NCI-H2227 treated with DMSO at 0.1 percent for 48 hours (cell line): ENCODE data around the gene ZNRF3.
"Not testable (repeated sequence)": the region's sequence is repeated elsewhere in the genome, so short reads cannot be mapped to it uniquely, and the experiment has no call there.

Experiments used
- DNase-seq: peaks from one replicate; lab custom pipeline; 2025; lab: John Stamatoyannopoulos, UW

Gene ZNRF3

DNA sequence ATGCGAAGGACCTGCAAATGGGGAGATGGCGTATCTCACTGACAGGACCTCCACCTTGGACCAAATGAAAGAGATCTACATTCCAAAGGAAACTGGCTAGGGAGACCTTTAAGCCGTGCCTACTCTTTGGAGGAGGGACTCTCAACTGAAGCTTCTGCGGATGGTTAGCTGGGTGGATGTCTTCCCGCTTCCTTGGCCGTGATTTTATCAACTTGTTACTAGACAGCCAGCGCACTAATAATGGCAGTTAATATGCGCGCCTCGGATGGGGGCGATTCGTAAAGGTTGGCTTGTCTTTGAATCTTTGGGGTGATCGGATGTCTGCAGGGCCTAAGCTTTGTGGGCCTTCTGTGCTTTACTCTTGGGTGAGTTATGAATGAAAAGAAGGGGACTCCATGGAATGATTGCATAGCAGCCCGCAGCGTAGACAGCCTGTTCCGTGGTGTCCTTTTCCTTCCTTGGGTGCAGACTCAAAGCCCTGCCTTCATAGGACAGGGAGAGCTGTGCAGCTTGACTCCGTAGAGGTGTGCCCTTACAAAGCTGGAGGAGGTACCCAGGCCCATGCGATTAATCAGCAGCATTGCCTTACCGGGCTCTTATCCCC is 1.5 kb downstream of the ZNRF3 start:
- no peak for DNase-seq

DNA sequence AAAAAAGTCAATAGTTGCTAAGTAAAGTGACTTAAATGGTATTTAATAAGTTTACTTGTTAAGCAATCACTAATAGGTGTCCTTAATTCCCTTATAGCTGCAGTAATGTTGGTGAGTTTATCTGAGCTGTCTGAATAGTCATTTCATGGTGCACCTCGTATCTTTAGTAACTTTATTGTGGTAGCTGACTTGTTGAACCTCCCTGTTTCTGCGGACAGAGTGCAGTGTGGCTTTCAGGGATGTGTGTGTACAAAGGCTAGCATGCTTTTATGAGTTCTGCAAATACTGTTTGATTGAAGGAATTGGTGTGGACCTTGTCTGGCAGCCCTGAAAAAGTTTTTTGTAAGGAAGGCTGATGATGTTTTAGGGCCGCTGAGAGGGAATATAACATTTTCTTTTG is 2.6 kb downstream of the ZNRF3 start:
- no peak for DNase-seq

DNA sequence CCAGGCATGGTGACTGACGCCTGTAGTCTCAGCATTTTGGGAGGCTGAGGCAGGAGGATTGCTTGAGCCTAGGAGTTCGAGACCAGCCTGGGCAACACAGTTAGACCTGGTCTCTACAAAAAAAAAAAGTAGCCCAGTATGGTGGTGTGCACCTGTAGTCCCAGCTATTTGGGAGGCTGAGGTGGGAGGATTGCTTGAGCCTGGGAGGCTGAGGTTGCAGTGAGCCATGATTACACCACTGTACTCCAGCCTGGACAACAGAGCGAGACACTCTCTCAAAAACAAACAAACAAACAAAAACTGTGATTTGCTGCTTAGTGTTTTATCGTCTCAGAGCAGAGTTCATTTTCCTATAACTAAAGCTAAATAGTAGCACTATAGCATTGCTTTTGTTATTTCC is 3.3 kb downstream of the ZNRF3 start:
- DNase-seq: not testable (repeated sequence)

DNA sequence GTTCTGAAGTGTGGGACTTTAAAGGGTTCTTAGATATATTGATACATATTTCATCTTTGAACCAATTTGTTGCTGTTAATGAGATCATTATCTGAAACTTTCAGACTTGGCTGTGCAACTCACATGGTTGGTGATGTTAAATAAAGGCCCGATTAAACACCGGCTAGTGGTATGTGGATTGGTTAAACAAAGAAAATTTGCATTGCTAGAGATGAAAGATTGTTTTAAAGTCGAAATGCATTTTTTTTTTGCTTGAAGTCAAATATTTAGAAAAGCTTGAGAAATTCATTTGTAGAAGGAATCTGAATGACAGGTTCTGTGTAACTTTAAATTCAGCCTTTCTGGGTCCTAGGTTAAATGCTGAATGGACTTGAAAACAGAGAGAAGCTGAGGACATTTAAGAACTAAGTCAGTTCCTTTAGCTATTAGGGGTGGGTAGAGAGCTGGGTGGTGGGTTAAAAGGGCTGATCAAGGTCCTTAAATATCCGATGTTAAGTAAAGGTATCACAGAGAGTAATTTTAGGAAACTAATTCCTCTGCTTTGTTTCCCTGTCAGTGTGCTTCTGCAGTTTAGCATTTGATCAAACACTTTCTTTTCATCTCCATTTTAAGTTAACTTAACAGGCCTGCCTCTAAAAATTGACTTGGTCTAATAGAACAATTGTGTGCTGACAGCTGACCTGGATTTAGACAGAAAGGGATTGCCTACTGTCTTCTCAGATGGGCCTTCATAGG is 4.5 kb downstream of the ZNRF3 start:
- no peak for DNase-seq

DNA sequence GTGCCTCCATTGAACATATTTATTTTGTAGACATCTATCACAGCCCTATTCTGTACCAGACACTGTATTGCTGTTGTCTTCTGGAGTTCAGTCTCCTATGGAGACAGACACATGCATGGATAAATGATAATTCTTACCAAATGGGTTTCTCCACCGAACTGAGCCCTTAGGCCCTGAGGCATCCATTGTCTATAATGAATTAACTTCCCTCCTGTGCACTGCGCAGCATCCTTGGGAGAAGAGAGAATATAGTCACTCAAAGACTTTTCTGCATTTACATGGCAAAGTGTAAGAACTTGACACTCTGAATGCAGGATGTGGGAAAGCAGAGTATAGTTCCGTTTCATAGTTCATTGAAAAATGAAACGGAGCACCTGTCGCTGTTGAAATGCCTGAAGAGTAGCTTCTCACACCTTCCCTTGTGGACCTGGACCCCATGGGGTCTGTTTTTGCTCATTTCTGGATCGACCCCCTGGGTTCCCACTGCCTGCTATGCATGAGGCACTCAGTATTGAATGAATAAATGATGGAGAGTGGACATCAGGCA is 6.2 kb downstream of the ZNRF3 start:
- no peak for DNase-seq

DNA sequence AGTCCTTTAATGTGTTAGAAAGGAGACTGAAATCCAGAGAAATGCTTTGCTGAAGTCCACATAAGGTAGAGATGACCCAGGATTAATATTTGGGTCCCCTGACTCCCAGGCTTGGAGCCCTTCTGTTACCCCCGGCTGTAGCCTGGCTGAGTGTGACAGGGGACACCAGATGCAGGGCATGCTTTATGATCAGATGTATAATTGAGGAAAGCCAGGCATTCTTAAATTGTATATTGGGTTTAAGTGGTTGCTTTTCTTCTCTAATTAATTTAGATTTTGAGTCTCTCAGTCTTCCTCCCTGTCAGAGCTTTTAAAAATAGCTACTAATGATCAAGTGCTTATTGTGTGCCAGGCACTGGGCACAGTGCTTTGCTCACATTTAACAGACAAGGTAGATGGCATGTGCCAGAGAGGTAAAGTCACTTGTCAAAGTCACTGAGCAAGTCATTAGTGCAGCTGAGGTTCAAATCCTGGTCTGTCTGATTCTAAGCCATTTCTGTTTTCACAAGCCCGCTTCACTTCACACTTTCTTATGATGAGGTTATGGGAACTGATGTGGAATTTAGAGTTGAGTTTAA is 7.9 kb downstream of the ZNRF3 start:
- no peak for DNase-seq

DNA sequence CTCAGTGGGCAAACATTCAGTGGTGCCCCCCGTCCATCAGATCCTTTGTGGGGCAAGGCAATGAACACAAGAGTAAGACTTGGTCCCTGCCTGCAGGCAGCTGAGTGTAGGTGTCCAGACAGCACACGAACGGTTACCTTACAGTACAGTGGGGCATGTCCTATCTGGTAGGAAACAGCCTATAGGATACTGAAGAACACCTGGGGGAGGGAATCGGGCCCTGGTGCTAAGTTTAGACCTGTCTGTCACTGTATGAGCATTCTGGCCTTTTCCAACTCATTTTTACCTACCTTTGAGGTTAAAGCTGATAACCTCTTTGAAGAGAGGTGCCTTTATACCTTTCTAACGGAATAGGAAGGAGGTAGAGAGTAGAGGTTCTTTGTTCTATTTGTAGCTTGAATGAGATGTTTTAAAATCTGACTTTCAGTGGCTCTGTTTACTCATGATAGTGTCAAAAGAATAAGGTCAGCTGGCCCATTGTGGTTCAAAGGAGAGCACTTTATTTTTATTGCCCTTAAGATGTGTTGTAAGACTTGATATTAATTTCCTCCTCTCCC is 8.9 kb downstream of the ZNRF3 start:
- DNase-seq: no peak

DNA sequence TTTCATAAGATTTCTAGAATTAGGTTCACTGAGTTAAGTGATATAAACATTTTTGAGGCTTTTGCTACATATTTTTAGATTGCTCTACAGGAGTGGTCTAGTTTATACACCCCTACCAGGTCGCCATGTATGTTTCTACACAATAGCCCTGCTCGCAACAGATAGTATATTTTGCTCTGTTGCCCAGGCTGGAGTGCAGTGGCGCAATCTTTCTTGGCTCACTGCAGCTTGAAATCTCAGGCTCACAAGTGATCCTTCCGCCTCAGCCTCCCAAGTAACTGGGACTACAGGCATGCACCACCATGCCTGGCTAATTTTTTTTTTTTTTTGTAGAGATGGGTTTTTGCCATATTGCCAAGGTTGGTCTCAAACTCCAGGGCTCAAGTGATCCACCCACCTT is 10.4 kb downstream of the ZNRF3 start:
- no peak for DNase-seq

DNA sequence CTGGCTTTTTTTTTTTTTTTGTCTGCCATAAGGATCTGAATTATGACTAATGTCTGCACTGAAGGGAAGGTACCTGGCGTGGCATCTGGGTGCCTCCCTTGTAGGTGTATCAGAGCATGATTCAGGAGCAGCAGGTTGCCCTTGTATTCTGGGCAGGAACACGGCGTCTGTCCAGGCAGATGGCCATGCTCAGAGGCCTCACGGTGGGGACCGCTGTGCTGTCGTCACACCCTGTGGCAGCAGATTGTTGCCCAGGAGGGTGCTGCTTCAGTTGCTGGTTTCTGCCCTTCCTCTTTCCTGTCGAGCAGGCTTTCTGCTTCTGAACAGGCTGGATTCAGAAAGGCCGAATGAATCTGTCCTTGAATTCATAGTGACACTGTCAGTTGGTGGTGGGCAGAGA is 11.0 kb downstream of the ZNRF3 start:
- no peak for DNase-seq

DNA sequence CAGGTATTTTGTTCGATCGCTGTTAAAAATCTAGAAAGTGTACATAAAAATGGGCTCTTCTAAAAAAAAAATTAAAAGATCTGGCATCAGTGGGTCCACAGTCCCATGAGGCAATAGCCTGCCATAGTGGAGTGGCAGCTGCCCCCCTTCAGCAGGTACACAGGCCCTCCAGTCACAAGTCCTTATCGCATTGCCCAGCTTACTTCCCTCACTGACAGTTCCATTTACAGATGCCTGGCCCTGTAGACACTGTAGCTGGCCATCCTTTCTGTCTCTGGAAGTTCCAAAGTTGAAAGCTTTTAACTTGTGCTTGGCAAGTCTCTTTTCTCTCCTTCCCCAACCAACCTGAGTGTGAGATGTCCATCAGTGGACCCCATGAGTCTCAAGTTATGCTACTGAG is 11.4 kb downstream of the ZNRF3 start:
- no peak for DNase-seq

DNA sequence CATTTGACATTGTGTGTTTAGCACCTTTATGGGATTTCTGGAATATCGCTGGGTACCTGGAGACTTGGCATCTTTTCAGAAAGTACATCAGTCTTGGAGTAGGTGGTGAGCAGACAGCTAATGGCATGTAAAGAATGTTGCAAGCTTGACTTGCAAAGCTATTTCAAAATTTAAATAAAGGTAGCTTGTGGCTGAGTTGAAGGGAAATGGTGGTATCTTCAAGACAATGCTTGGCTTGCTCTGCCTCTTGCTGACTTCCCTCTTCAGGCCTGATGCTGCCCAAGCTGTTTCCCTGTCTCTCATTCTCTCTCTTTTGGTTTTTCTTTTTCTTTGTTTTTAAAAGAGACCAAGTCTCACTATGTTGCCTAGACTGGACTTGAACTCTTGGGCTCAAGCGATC is 13.2 kb downstream of the ZNRF3 start:
- no peak for DNase-seq

DNA sequence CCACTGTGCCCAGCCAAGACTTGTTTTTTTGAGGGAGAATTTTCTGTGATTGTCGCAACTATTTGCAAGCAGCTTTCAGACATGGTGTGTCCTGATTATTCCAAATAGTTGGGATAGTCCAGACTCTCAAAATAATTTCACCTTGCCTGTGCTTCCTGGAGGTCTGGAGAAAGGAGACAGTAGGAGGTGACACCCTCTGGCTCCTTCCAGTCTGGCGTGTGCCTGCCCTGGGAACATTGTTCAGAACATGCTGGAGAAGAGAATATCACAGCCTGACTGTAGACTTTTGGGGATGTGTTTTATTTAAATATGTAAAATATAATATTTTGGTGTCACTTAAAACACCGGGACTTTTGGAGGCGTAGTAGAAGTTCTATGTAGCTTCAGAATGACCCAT is 14.9 kb downstream of the ZNRF3 start:
- no peak for DNase-seq

DNA sequence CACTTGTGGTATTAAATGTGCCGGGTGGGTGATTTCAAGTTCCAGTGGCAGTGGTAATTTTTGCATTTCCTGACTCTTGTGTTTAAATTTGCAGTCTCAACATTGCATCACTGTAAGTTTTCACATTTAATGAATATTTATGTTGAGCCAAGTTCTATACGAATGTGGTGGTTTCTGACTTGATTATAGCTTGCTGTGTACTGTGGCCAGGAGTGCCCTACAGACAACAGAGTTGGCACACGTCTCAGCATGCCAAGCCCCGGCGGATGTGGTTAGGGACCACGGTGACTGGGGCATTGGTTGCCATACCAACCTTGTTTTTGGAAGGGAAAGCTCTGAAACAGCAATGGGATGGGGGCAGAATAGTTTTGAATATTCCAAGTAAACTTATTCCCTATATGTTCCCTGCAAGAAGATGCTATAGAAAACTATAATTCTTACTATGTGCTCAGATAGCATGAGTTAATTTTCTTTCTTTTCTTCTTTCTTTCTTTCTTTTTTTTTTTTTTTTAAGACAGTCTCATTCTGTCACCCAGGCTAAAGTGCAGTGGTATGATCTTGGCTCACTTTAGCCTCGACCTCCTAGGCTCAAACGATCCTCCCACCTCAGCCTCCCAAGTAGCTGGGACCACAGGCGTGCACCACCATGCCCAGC is 16.0 kb downstream of the ZNRF3 start:
- no peak for DNase-seq

DNA sequence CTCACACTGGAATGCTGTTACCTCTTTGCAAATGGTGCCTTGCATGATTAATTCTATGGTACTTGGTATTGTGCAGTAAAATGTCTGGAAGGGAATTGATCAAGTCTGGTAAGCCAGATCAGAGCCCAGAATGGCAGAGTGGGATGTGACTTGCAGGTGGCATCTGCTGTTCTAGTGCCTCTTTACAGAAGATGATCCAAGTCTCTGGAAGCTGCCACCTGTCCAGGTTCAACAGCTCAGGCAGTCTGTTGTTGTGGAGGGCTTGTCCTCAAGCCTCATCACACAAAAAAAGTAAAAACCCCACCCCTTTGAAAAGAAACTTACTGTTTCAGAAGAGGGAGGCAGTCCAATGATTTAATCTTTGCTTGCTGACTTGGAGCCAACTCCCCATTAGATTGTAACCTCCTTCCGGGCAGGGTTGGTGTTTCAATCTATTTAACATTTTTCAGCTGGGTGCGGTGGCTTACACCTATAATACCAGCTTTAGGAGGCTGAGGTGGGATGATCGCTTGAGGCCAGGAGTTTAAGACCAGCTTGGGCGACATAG is 17.1 kb downstream of the ZNRF3 start:
- no peak for DNase-seq

DNA sequence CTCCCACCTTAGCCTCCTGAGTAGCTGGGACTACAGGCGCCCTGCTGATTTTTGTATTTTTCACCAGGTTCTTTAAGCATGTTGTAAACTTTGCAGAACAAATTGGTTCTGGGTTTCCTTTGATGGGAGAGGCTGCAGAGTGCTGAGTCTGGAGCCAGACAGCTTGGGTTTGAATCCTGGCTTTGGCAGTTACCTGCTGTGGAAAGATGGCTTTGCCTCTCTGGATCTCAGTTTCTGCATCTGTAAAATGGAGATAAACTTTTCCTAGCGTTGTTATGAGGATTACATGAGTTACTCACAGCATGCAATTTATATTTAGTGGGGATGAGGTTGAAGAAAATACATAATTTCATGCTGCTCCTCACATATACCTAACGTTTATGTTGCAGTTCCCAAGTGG is 19.1 kb downstream of the ZNRF3 start:
- no peak for DNase-seq

DNA sequence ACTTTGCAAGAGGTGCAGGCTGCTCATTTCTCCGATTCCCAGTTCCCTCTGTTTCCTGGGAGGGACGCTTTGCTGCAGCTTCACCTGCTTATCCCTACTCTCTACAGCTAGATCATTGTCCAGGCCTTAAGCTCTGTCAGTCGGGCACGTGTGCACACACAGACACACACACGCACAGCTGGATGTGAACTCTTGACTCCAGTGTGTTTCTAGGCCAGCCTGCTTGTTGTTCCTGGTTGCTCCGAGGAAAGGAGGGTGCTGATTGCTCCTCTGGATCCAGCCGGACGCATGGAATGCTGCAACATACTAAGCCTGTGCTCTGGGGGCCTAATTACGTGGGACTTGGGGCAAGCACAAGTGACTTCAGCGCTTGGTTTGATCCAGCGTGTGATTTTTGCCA is 19.7 kb downstream of the ZNRF3 start:
- no peak for DNase-seq

DNA sequence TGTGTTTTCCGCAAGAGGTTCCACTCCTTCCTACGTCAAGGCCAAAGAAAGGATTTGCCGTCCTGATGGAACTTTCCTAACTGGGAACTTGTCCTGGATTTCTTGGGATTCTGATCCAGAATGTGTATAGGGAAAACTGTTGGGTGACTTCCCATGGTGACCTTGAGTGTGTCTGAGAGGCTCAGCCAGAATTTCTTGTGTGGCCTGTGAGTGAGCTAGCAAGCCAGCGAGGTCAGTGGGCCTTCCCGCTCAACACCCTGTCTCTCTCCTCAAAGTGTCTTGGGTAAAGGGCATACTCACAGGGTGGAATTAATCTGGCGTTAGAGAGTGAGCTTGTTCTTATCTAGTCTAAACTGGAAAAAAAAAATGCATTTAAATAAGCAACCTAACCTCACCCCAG is 20.4 kb downstream of the ZNRF3 start:
- no peak for DNase-seq

DNA sequence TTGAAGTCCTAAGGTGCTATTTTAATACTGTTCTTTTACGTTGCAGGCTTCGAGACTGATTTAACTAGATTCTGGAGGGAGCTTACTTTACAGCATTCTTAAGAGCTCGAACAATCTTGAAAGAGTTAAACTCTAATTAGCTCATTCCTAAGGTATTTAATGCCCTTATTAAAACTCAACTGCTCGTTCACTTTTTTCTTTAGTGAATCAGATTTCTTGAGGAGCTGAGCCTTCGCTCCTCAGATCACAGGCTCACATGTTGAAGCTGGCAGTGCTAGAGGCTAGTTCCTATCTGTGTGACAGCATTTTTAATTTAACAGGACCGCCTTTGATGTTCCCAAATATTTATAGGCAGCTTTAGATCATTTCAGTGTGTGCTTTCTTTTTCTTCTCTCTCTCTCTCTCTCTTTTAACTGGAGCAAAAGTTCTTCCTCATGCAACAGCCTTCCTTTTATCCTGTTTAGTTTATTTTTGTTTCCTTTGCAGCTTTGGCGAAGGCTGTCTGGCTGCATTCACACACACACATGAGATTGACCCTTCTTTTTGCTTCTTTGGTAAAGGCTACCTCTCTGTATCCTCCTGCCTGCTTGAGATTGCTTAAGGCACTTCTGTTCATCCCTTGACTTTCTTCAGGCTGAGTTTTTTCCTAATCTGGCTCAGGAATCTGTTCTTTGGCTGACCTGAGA is 21.0 kb downstream of the ZNRF3 start:
- DNase-seq: no peak

DNA sequence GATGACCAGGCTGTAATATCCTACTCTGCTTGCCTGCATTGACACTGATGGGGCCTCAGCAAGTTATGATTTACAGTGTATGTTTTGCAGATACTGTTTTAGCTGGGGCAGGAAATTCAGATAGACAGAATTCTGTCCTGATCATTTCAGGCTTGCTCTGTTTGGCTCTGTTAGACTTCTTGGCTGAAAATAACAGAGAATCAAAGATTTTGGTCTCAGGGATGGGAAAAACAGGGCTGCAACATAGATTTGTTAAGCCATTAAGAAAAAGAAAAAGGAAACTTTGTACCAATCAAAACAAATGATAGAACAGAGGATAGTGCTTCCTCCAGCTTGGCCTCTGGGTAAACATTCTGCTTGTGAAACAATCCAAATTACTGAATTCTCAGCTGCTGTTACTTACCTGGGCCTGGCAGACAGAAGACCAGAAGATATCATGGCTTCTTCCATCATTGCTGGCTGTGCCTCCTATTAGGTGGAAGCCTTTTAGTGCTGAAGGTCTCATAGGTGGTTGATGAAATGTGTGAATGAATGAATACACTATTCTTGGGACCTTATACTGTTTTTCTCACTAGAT is 22.0 kb downstream of the ZNRF3 start:
- DNase-seq: no peak

DNA sequence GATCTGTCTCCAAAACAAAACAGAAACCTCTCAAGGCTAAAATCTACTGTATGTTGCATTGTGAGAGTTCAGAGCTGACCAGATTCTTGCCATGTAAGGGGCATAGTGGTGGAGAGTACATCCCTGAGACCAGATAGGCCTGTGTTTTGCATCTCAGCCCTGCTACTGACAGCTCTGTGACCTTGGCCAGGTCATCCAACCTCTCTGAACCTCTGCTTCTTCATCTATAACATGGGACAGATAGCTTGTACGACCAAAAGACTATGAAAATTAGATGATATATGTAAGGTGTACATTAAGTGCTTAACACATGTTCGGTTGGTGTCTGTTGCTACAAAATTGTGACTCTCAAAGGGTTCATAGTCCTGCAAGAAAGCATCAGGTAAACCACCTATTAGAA is 22.9 kb downstream of the ZNRF3 start:
- DNase-seq: no peak

DNA sequence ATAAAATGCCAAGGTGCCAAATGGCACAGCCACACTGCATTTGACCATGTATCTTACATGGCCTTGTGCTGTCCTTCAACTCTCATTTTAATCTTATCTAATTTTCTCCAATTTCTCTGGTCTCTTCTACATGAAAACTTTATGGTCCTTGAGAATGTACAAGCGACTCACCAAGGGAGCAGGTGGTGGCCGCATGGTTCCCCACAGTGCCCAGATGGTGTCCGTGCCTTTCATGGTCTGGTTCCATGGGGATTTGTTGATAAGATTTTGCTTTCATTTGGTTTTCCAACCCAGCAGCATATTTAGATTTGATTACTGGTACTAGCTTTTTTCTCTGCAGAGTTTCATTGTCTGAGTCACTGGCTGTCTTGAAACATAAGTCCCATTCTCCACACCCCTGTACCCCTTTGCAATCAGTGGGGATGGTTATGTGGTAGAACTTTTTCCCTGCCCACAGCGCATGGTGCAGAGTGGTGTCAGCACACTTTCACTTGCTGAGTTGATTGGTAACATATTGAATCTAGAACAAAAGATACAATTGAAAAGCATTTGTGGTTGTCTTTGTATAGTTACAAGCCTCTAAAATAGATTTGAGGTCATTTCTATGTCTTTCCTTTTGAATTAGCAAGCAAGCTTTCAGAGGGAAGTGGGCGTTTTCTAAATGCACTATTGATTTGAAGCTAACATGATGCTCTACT is 24.1 kb downstream of the ZNRF3 start:
- no peak for DNase-seq
